ENCODE results near the gene NAV3.

Gene NAV3

GRCh38 chr12:77938301-77938700 is 107.6 kb downstream of the NAV3 start:
- no peak overlapping the region for H3K4me2 ChIP-seq (ENCODE audit: low read depth, low read length)
- no peak overlapping the region for H3K27ac ChIP-seq (ENCODE audit: low read length)
- TF ChIP-seq EZH2 (optimal IDR thresholded peaks at IDR 0.05; ENCODE audit: low read depth, low read length) (no peak), CTCF (IDR thresholded peaks at IDR 0.05; ENCODE audit: low read length) (no peak), EZH2phosphoT487 (IDR thresholded peaks at IDR 0.05; ENCODE audit: low read length) (no peak)
- H4K20me1 ChIP-seq (ENCODE audit: insufficient read depth, low read length), result no peaks in the 10 kb centered on the region
- no peaks in the 10 kb centered on the region for H3F3A ChIP-seq (ENCODE audit: insufficient read depth, low read length)
- no peak overlapping the region for H2AFZ ChIP-seq (ENCODE audit: low read length)
- H3K9me3 ChIP-seq (replicated peaks; ENCODE audit: insufficient read depth, low read length), result no peaks in the 10 kb centered on the region
- H3K36me3 ChIP-seq (replicated peaks; ENCODE audit: insufficient read depth, low read length), result no peaks in the 10 kb centered on the region
- no peak overlapping the region for H3K9ac ChIP-seq (ENCODE audit: low read length)
- H3K4me3 ChIP-seq (ENCODE audit: low read length), result no peak overlapping the region
- DNase-seq, result no peak
- H3K9me2 ChIP-seq (replicated peaks; ENCODE audit: insufficient read depth, low read length), result no peaks in the 10 kb centered on the region
- H3K4me1 ChIP-seq (ENCODE audit: low read length), result no peaks in the 10 kb centered on the region
- H3K79me2 ChIP-seq (ENCODE audit: low read length), result no peaks in the 10 kb centered on the region
- H3K27me3 ChIP-seq (replicated peaks; ENCODE audit: insufficient read depth, low read length), result no peaks in the 10 kb centered on the region

- Histone ChIP-seq H3K9me2 (replicated peaks; ENCODE audit: insufficient read depth, low read length) (no peaks in the 10 kb centered on the region), H3K36me3 (replicated peaks; ENCODE audit: insufficient read depth, low read length) (no peaks in the 10 kb centered on the region), H3K79me2 (ENCODE audit: low read length) (no peaks in the 10 kb centered on the region), H3K4me1 (ENCODE audit: low read length) (no peaks in the 10 kb centered on the region), H3K4me2 (ENCODE audit: low read depth, low read length) (no peak overlapping the region), H3K27me3 (replicated peaks; ENCODE audit: insufficient read depth, low read length) (no peaks in the 10 kb centered on the region), H3K4me3 (ENCODE audit: low read length) (no peak overlapping the region), H3K9ac (ENCODE audit: low read length) (no peak overlapping the region), H2AFZ (ENCODE audit: low read length) (no peak overlapping the region), H3F3A (ENCODE audit: insufficient read depth, low read length) (no peaks in the 10 kb centered on the region), H3K9me3 (replicated peaks; ENCODE audit: insufficient read depth, low read length) (no peaks in the 10 kb centered on the region), H4K20me1 (ENCODE audit: insufficient read depth, low read length) (no peaks in the 10 kb centered on the region), H3K27ac (ENCODE audit: low read length) (no peak overlapping the region)
- TF ChIP-seq EZH2phosphoT487 (IDR thresholded peaks at IDR 0.05; ENCODE audit: low read length) (no peak), CTCF (IDR thresholded peaks at IDR 0.05; ENCODE audit: low read length) (no peak), EZH2 (optimal IDR thresholded peaks at IDR 0.05; ENCODE audit: low read depth, low read length) (no peak)
- DNase-seq, result no peak
These were observed 109.3 kb downstream of the NAV3 start for GRCh38 chr12:77940011-77940423.

GRCh38 chr12:77940567-77940966 is 109.9 kb downstream of the NAV3 start:
- Histone ChIP-seq H2AFZ (ENCODE audit: low read length) (no peak overlapping the region), H3K4me1 (ENCODE audit: low read length) (no peaks in the 10 kb centered on the region), H3K9me3 (replicated peaks; ENCODE audit: insufficient read depth, low read length) (no peaks in the 10 kb centered on the region), H3K9ac (ENCODE audit: low read length) (no peak overlapping the region), H3K27ac (ENCODE audit: low read length) (no peak overlapping the region), H3F3A (ENCODE audit: insufficient read depth, low read length) (no peaks in the 10 kb centered on the region), H3K4me3 (ENCODE audit: low read length) (no peak overlapping the region), H3K36me3 (replicated peaks; ENCODE audit: insufficient read depth, low read length) (no peaks in the 10 kb centered on the region), H3K4me2 (ENCODE audit: low read depth, low read length) (no peak overlapping the region), H4K20me1 (ENCODE audit: insufficient read depth, low read length) (no peaks in the 10 kb centered on the region), H3K9me2 (replicated peaks; ENCODE audit: insufficient read depth, low read length) (no peaks in the 10 kb centered on the region), H3K27me3 (replicated peaks; ENCODE audit: insufficient read depth, low read length) (no peaks in the 10 kb centered on the region), H3K79me2 (ENCODE audit: low read length) (no peaks in the 10 kb centered on the region)
- TF ChIP-seq EZH2phosphoT487 (IDR thresholded peaks at IDR 0.05; ENCODE audit: low read length), result no peak
- TF ChIP-seq CTCF (IDR thresholded peaks at IDR 0.05; ENCODE audit: low read length), result no peak
- no peak for TF ChIP-seq EZH2 (optimal IDR thresholded peaks at IDR 0.05; ENCODE audit: low read depth, low read length)
- DNase-seq, result no peak
